Psoas muscle (tissue), 8 donors: ENCODE measurements around the gene AUTS2. TPM values are rescaled to one million over a fixed set of nuclear protein-coding genes. Genes with fewer than 3 reads are reported as not detected.

Source experiments
- ATAC-seq, 4 donors: fragments of 200-7000 bp; cut with Tn5 transposase; one replicate each; pipeline ENCODE4 v1.9.1; 2020; ENCODE audit warnings: moderate library complexity in 3 of 4, mild to moderate bottlenecking in 2 of 4
- DNase-seq, 2 donors: peaks; one replicate each; pipeline ENCODE4 v3.0.0-alpha.2; 2020
- H3K27ac ChIP-seq: fragments of 200-600 bp; one replicate; pipeline ENCODE4 v1.8.0; 2022
- H3K27me3 ChIP-seq, 3 donors: fragments of 200-600 bp in 1 of 3; one replicate each; pipeline versions ENCODE4 v1.6.1 to v1.8.0; 2013 to 2022; ENCODE audit warnings: low read length in 2 of 3, mild to moderate bottlenecking in 2 of 3, moderate library complexity in 1 of 3; ENCODE audit not compliant: insufficient read depth in 3 of 3
- H3K36me3 ChIP-seq, 2 donors: fragments of 200-600 bp in 1 of 2; one replicate each; pipeline versions ENCODE4 v1.6.1 to v1.8.0; 2013 to 2022; ENCODE audit warnings: low read depth in 1 of 2, mild to moderate bottlenecking in 1 of 2, moderate library complexity in 1 of 2; ENCODE audit not compliant: insufficient read depth in 1 of 2
- H3K4me1 ChIP-seq: fragments of 200-600 bp; one replicate; pipeline ENCODE4 v1.8.0; 2022
- H3K4me3 ChIP-seq: fragments of 200-600 bp; one replicate; pipeline ENCODE4 v1.8.0; 2022; ENCODE audit warnings: mild to moderate bottlenecking
- H3K9me3 ChIP-seq: fragments of 200-600 bp; one replicate; pipeline ENCODE4 v1.8.0; 2022
- CTCF ChIP-seq: fragments of 200-600 bp; IDR thresholded peaks from one replicate; pipeline ENCODE4 v1.8.0; 2022; ENCODE audit warnings: antibody characterized with exemption
- WGBS, 3 donors: extraction: QIAGEN DNeasy Blood & Tissue Kit; methylation state at CpG; one replicate each; pipeline versions ENCODE4 v1.1.6 to v1.1.7; 2013; 5-methylcytosine and 5-hydroxymethylcytosine counted together
- intact Hi-C, 2 donors: fragments of 100-400 bp; cut with DNase I; formaldehyde crosslinking; loops; one replicate each; pipeline versions ENCODE4 v1.11.0 to v1.14.2; 2022
- polyA plus RNA-seq, 3 donors: library from polyadenylated mRNA; stranded (reverse); fragments of 200-250 nt; gene quantifications; one replicate each; pipeline ENCODE4 v1.2.3, GENCODE V29; 2013
- total RNA-seq, 4 donors: library from RNA; stranded (reverse); fragmentation: NEBNext Ultra II Directional in 2 of 4; extraction: Animal tissue kit (Norgen Biotek cat#: 25700) in 2 of 4; gene quantifications; one replicate each; pipeline versions ENCODE4 v1.2.1 to v1.2.4, GENCODE V29; 2021 to 2023
- donor health status: healthy with polysubstance abuse.
- donor health status: DM: no; HTN: no; CAD: no; lungs with moderate emphysema.
- donor health status: Bipolar disorder and iron deficiency.
- donor health status: healthy.
- donor health status: DM: yes; HTN: yes; CAD: no.
- donor health status: DM: no; HTN: no; CAD: no.
- donor health status: DM: no; HTN: no; CAD: no.
- donor health status: DM: yes; HTN: yes; CAD: no.

The AUTS2 gene
- total and polyA plus RNA-seq, 7 donors: 5.0 to 33.5 (median 14.3) TPM

- Histone ChIP-seq H3K27me3 (no peaks in the 10 kb centered on the region), H3K27ac (peak overlapping the region; percentile 31), H3K4me3 (no peak overlapping the region), H3K9me3 (peaks cover 7% of the 10 kb centered on the region), H3K36me3 (no peaks in the 10 kb centered on the region), H3K4me1 (peaks cover 22% of the 10 kb centered on the region)
- no peak for TF ChIP-seq CTCF
- WGBS, 3 donors: 27 to 51% (median 34%) methylated on average over 1 of the region's 1 CpG
- DNase-seq: no peak
- intact Hi-C loops: no loop called here
- no peak for ATAC-seq
Measured at GRCh38 chr7:70153933-70154332, 555.7 kb downstream of the AUTS2 start.

GRCh38 chr7:70154521-70155180, 556.4 kb downstream of the AUTS2 start:
- H3K27ac ChIP-seq: peak overlapping the region; percentile 31
- peaks cover 22% of the 10 kb centered on the region for H3K4me1 ChIP-seq
- no peak overlapping the region for H3K4me3 ChIP-seq
- no peaks in the 10 kb centered on the region for H3K27me3 ChIP-seq
- ATAC-seq (peak; percentile 50 to 74 (median 60)), DNase-seq (no peak)
- no peaks in the 10 kb centered on the region for H3K36me3 ChIP-seq
- no peak for TF ChIP-seq CTCF
- 80 to 89% (median 87%) methylated on average over 3 of the region's 3 CpGs for WGBS, 3 donors
- intact Hi-C loops: loop anchor here in 1 of 2 donors (5.0 kb wide), 1 partner anchor 62 kb away; no protein-coding TSS in a partner anchor
- H3K9me3 ChIP-seq: peaks cover 7% of the 10 kb centered on the region

- Histone ChIP-seq H3K27me3 (no peaks in the 10 kb centered on the region), H3K27ac (peak overlapping the region; percentile 69), H3K9me3 (peaks cover 7% of the 10 kb centered on the region), H3K4me3 (peak overlapping the region; percentile 38), H3K4me1 (peaks cover 22% of the 10 kb centered on the region), H3K36me3 (no peaks in the 10 kb centered on the region)
- ATAC-seq (peak; percentile 89 to 96 (median 94)), DNase-seq (peak in 1 of 2 donors; percentile 64)
- intact Hi-C loops: loop anchor here in 1 of 2 donors (5.0 kb wide), 1 partner anchor 64 kb away; no protein-coding TSS in a partner anchor
- WGBS, 3 donors: 26 to 46% (median 37%) methylated on average over 2 of the region's 2 CpGs
- TF ChIP-seq CTCF: no peak
Measured at GRCh38 chr7:70156057-70156456, 557.8 kb downstream of the AUTS2 start.

- intact Hi-C loops: loop anchor here in 1 of 2 donors (5.0 kb wide), 1 partner anchor 67 kb away; no protein-coding TSS in a partner anchor
- DNase-seq: no peak
- Histone ChIP-seq H3K27ac (no peak overlapping the region), H3K4me1 (peaks cover 25% of the 10 kb centered on the region), H3K4me3 (no peak overlapping the region), H3K27me3 (no peaks in the 10 kb centered on the region), H3K9me3 (no peaks in the 10 kb centered on the region), H3K36me3 (no peaks in the 10 kb centered on the region)
- 50 to 71% (median 61%) methylated on average over 3 of the region's 3 CpGs for WGBS, 3 donors
- TF ChIP-seq CTCF: no peak
- no peak for ATAC-seq
Measured at GRCh38 chr7:70159121-70159520, 560.8 kb downstream of the AUTS2 start.
